ENCODE measurements around the gene COL4A1. TPM values are rescaled to one million over a fixed set of nuclear protein-coding genes. Genes with fewer than 3 reads are reported as not detected.

Gene COL4A1
- total RNA-seq, 1 donor from 2014 or later, result 2,489 TPM

DNA sequence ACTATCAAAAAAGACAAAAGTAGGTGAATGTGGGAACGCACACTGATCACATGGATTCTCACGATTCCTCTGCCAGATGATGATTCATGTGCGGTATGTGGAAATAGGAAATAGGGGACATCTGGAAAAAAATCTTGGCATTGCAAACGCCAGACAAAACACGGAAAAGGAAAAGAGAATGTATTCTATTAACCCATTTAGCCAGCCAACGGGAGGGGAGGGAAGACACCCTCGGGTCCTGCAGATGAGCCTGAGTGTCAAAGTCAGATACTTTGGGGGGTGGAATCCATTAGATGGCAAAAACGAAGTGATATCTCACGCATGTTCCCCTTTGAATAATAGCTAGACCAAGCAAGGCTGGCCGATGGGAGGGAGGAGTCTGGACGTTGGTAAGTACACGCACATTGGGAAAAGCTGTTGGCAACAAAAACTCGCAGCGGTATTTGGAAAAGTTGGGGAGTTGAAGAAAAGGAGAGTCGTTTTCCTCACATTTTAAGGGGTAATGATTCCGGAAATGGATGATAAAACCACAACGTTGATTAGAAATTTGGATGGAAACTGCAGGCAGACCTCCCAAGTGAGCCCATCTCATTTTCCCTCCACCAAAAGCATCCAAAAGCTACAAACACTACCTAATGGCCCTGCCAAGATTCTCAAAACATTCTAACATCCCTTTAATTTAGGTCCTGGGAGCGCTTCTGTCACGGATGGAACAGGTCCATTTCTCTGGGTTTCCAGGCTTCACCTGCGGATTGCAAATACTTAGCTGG lies 73.6 kb downstream of the COL4A1 start:
- H3K4me1 ChIP-seq (ENCODE audit: insufficient read depth, low read length), result peaks cover 23% of the 10 kb centered on the region
- H3K9ac ChIP-seq (ENCODE audit: low read length), result peak overlapping the region; percentile 41
- peak; percentile 59 for DNase-seq (ENCODE audit: low read depth)
- no peaks in the 10 kb centered on the region for H3K9me3 Mint-ChIP-seq (ENCODE audit: unreplicated experiment)
- FAIRE-seq, result no peak
- H3K4me1 Mint-ChIP-seq (ENCODE audit: low read depth, unreplicated experiment), result peaks cover 31% of the 10 kb centered on the region
- H3K27me3 Mint-ChIP-seq (ENCODE audit: low read depth, unreplicated experiment), result no peaks in the 10 kb centered on the region
- H3K27ac ChIP-seq (ENCODE audit: low read depth, low read length), result peak overlapping the region; percentile 65
- no peak overlapping the region for H3K4me3 Mint-ChIP-seq (ENCODE audit: unreplicated experiment)
- H3K27ac Mint-ChIP-seq (ENCODE audit: unreplicated experiment), result peak overlapping the region; percentile 11
- no peaks in the 10 kb centered on the region for H3K27me3 ChIP-seq (ENCODE audit: insufficient read depth, low read length)
- TF ChIP-seq, protein P1, sequence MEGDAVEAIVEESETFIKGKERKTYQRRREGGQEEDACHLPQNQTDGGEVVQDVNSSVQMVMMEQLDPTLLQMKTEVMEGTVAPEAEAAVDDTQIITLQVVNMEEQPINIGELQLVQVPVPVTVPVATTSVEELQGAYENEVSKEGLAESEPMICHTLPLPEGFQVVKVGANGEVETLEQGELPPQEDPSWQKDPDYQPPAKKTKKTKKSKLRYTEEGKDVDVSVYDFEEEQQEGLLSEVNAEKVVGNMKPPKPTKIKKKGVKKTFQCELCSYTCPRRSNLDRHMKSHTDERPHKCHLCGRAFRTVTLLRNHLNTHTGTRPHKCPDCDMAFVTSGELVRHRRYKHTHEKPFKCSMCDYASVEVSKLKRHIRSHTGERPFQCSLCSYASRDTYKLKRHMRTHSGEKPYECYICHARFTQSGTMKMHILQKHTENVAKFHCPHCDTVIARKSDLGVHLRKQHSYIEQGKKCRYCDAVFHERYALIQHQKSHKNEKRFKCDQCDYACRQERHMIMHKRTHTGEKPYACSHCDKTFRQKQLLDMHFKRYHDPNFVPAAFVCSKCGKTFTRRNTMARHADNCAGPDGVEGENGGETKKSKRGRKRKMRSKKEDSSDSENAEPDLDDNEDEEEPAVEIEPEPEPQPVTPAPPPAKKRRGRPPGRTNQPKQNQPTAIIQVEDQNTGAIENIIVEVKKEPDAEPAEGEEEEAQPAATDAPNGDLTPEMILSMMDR (IDR thresholded peaks at IDR 0.05; ENCODE audit: insufficient read depth, low read depth, low read length), result no peak
- no peak for TF ChIP-seq EZH2 (IDR thresholded peaks at IDR 0.05; ENCODE audit: insufficient read depth, low read length)
- H3K36me3 Mint-ChIP-seq (ENCODE audit: low read depth, unreplicated experiment), result peaks cover 32% of the 10 kb centered on the region
- no peak overlapping the region for H3K4me3 ChIP-seq (ENCODE audit: insufficient read depth, low read depth, low read length)
- peaks cover 26% of the 10 kb centered on the region for H3K36me3 ChIP-seq (ENCODE audit: insufficient read depth, low read length)
- no peak overlapping the region for H2AFZ ChIP-seq (ENCODE audit: low read depth, low read length)
- H3K4me2 ChIP-seq (ENCODE audit: low read length), result peak overlapping the region; percentile 36
- peaks cover 90% of the 10 kb centered on the region for H3K79me2 ChIP-seq (ENCODE audit: insufficient read depth, low read length)
- no peaks in the 10 kb centered on the region for H3K9me3 ChIP-seq (ENCODE audit: insufficient read depth, low read depth, low read length)
- peaks cover 87% of the 10 kb centered on the region for H4K20me1 ChIP-seq (ENCODE audit: insufficient read depth, low read length)

GRCh38 chr13:110232756-110233155 lies 74.2 kb downstream of the COL4A1 start:
- Histone ChIP-seq H3K4me2 (ENCODE audit: low read length) (peak overlapping the region; percentile 36), H3K79me2 (ENCODE audit: insufficient read depth, low read length) (peaks cover 89% of the 10 kb centered on the region), H3K9me3 (ENCODE audit: insufficient read depth, low read depth, low read length) (no peaks in the 10 kb centered on the region), H2AFZ (ENCODE audit: low read depth, low read length) (no peak overlapping the region), H3K27me3 (ENCODE audit: insufficient read depth, low read length) (no peaks in the 10 kb centered on the region), H3K4me3 (ENCODE audit: insufficient read depth, low read depth, low read length) (no peak overlapping the region), H3K9ac (ENCODE audit: low read length) (peak overlapping the region; percentile 41), H3K4me1 (ENCODE audit: insufficient read depth, low read length) (peaks cover 23% of the 10 kb centered on the region), H3K27ac (ENCODE audit: low read depth, low read length) (peak overlapping the region; percentile 65), H3K36me3 (ENCODE audit: insufficient read depth, low read length) (peaks cover 20% of the 10 kb centered on the region), H4K20me1 (ENCODE audit: insufficient read depth, low read length) (peaks cover 86% of the 10 kb centered on the region)
- H3K9me3 Mint-ChIP-seq (ENCODE audit: unreplicated experiment), result no peaks in the 10 kb centered on the region
- TF ChIP-seq, protein P1 (IDR thresholded peaks at IDR 0.05; ENCODE audit: insufficient read depth, low read depth, low read length), result no peak
- TF ChIP-seq EZH2 (IDR thresholded peaks at IDR 0.05; ENCODE audit: insufficient read depth, low read length), result no peak
- no peak overlapping the region for H3K4me3 Mint-ChIP-seq (ENCODE audit: unreplicated experiment)
- DNase-seq (ENCODE audit: low read depth) (no peak), FAIRE-seq (no peak)
- peaks cover 27% of the 10 kb centered on the region for H3K4me1 Mint-ChIP-seq (ENCODE audit: low read depth, unreplicated experiment)
- peaks cover 31% of the 10 kb centered on the region for H3K36me3 Mint-ChIP-seq (ENCODE audit: low read depth, unreplicated experiment)
- H3K27me3 Mint-ChIP-seq (ENCODE audit: low read depth, unreplicated experiment), result no peaks in the 10 kb centered on the region
- H3K27ac Mint-ChIP-seq (ENCODE audit: unreplicated experiment), result no peak overlapping the region

GRCh38 chr13:110232142-110232541 lies 74.8 kb downstream of the COL4A1 start:
- no peak overlapping the region for H3K4me3 ChIP-seq (ENCODE audit: insufficient read depth, low read depth, low read length)
- H3K79me2 ChIP-seq (ENCODE audit: insufficient read depth, low read length), result peaks cover 89% of the 10 kb centered on the region
- H3K4me1 ChIP-seq (ENCODE audit: insufficient read depth, low read length), result peaks cover 26% of the 10 kb centered on the region
- Mint-ChIP-seq H3K4me3 (ENCODE audit: unreplicated experiment) (no peak overlapping the region), H3K27me3 (ENCODE audit: low read depth, unreplicated experiment) (no peaks in the 10 kb centered on the region), H3K27ac (ENCODE audit: unreplicated experiment) (no peak overlapping the region), H3K36me3 (ENCODE audit: low read depth, unreplicated experiment) (peaks cover 29% of the 10 kb centered on the region), H3K9me3 (ENCODE audit: unreplicated experiment) (no peaks in the 10 kb centered on the region), H3K4me1 (ENCODE audit: low read depth, unreplicated experiment) (peaks cover 30% of the 10 kb centered on the region)
- no peak overlapping the region for H3K9ac ChIP-seq (ENCODE audit: low read length)
- H4K20me1 ChIP-seq (ENCODE audit: insufficient read depth, low read length), result peaks cover 86% of the 10 kb centered on the region
- peaks cover 19% of the 10 kb centered on the region for H3K36me3 ChIP-seq (ENCODE audit: insufficient read depth, low read length)
- FAIRE-seq (no peak), DNase-seq (ENCODE audit: low read depth) (no peak)
- no peaks in the 10 kb centered on the region for H3K9me3 ChIP-seq (ENCODE audit: insufficient read depth, low read depth, low read length)
- H3K4me2 ChIP-seq (ENCODE audit: low read length), result no peak overlapping the region
- H3K27ac ChIP-seq (ENCODE audit: low read depth, low read length), result no peak overlapping the region
- H3K27me3 ChIP-seq (ENCODE audit: insufficient read depth, low read length), result no peaks in the 10 kb centered on the region
- H2AFZ ChIP-seq (ENCODE audit: low read depth, low read length), result no peak overlapping the region
- TF ChIP-seq, protein P1 (IDR thresholded peaks at IDR 0.05; ENCODE audit: insufficient read depth, low read depth, low read length), result no peak
- TF ChIP-seq EZH2 (IDR thresholded peaks at IDR 0.05; ENCODE audit: insufficient read depth, low read length), result no peak
